ENCODE measurements around the gene ARHGAP6. TPM values are rescaled to one million over a fixed set of nuclear protein-coding genes. Genes with fewer than 3 reads are reported as not detected.
"Not testable (repeated sequence)": the region's sequence is repeated elsewhere in the genome, so short reads cannot be mapped to it uniquely, and the experiment has no call there.

ARHGAP6 gene
- total and polyA plus RNA-seq, 4 donors, result 6.0 to 18.2 (median 12.3) TPM

- Histone ChIP-seq H3K36me3 (ENCODE audit: control insufficient read depth in 4 of 4, insufficient read depth in 4 of 4, low read length in 4 of 4) (no peaks in the 10 kb centered on the region), H3K4me1 (ENCODE audit: control insufficient read depth in 5 of 5, insufficient read depth in 5 of 5, low read length in 5 of 5) (no peaks in the 10 kb centered on the region), H3K9me3 (ENCODE audit: control insufficient read depth in 4 of 4, insufficient read depth in 3 of 4, low read length in 3 of 4) (peaks cover 0 to 4% (median 0%) of the 10 kb centered on the region in 4 donors), H3K4me3 (no peak overlapping the region), H3K27ac (ENCODE audit: low read depth in 1 of 2, low read length in 1 of 2) (no peak overlapping the region), H3K9ac (ENCODE audit: insufficient read depth in 1 of 2, low read length in 2 of 2) (no peak overlapping the region), H3K27me3 (ENCODE audit: control insufficient read depth in 3 of 3, insufficient read depth in 3 of 3, low read length in 2 of 3) (peaks cover 0 to 5% (median 0%) of the 10 kb centered on the region in 3 donors)
- no peak for ATAC-seq (ENCODE audit: insufficient read depth, low FRiP score)
- TF ChIP-seq CTCF (IDR thresholded peaks at IDR 0.05; ENCODE audit: control extremely low read depth, extremely low read depth), result no peak
- no peak for DNase-seq
- WGBS, 2 donors, result 87 to 88% methylated on average over 3 of the region's 3 CpGs
These were observed 300.9 kb downstream of the ARHGAP6 start for GRCh38 chrX:11364835-11365234.

GRCh38 chrX:11363825-11364224, 301.9 kb downstream of the ARHGAP6 start:
- 63 to 95% methylated on average over 1 of the region's 1 CpG for WGBS, 2 donors
- H3K9me3 ChIP-seq (ENCODE audit: control insufficient read depth in 4 of 4, insufficient read depth in 3 of 4, low read length in 3 of 4), result not testable (repeated sequence)

GRCh38 chrX:11363069-11363594, 302.6 kb downstream of the ARHGAP6 start:
- H3K36me3 ChIP-seq (ENCODE audit: control insufficient read depth in 4 of 4, insufficient read depth in 4 of 4, low read length in 4 of 4), result no peaks in the 10 kb centered on the region
- no peaks in the 10 kb centered on the region for H3K4me1 ChIP-seq (ENCODE audit: control insufficient read depth in 5 of 5, insufficient read depth in 5 of 5, low read length in 5 of 5)
- ATAC-seq (ENCODE audit: insufficient read depth, low FRiP score) (no peak), DNase-seq (no peak)
- H3K9ac ChIP-seq (ENCODE audit: insufficient read depth in 1 of 2, low read length in 2 of 2), result no peak overlapping the region
- H3K9me3 ChIP-seq (ENCODE audit: control insufficient read depth in 4 of 4, insufficient read depth in 3 of 4, low read length in 3 of 4), result peaks cover 0 to 4% (median 0%) of the 10 kb centered on the region in 4 donors
- no peak overlapping the region for H3K27ac ChIP-seq (ENCODE audit: low read depth in 1 of 2, low read length in 1 of 2)
- 72 to 79% methylated on average over 4 of the region's 4 CpGs for WGBS, 2 donors
- TF ChIP-seq CTCF (IDR thresholded peaks at IDR 0.05; ENCODE audit: control extremely low read depth, extremely low read depth), result no peak
- H3K27me3 ChIP-seq (ENCODE audit: control insufficient read depth in 3 of 3, insufficient read depth in 3 of 3, low read length in 2 of 3), result peaks cover 0 to 5% (median 0%) of the 10 kb centered on the region in 3 donors
- H3K4me3 ChIP-seq, result no peak overlapping the region

More at GRCh38 chrX:11363825-11364224, 301.9 kb downstream of the ARHGAP6 start:
- H3K4me1 ChIP-seq (ENCODE audit: control insufficient read depth in 5 of 5, insufficient read depth in 5 of 5, low read length in 5 of 5); H3K27me3 ChIP-seq (ENCODE audit: control insufficient read depth in 3 of 3, insufficient read depth in 3 of 3, low read length in 2 of 3); H3K4me3 ChIP-seq; DNase-seq; ATAC-seq (ENCODE audit: insufficient read depth, low FRiP score); H3K9ac ChIP-seq (ENCODE audit: insufficient read depth in 1 of 2, low read length in 2 of 2); H3K36me3 ChIP-seq (ENCODE audit: control insufficient read depth in 4 of 4, insufficient read depth in 4 of 4, low read length in 4 of 4); H3K27ac ChIP-seq (ENCODE audit: low read depth in 1 of 2, low read length in 1 of 2): not testable (repeated sequence)

- H3K27ac ChIP-seq (ENCODE audit: low read depth in 1 of 2, low read length in 1 of 2); ATAC-seq (ENCODE audit: insufficient read depth, low FRiP score); H3K9ac ChIP-seq (ENCODE audit: insufficient read depth in 1 of 2, low read length in 2 of 2); H3K4me3 ChIP-seq; H3K4me1 ChIP-seq (ENCODE audit: control insufficient read depth in 5 of 5, insufficient read depth in 5 of 5, low read length in 5 of 5); H3K36me3 ChIP-seq (ENCODE audit: control insufficient read depth in 4 of 4, insufficient read depth in 4 of 4, low read length in 4 of 4); DNase-seq; H3K9me3 ChIP-seq (ENCODE audit: control insufficient read depth in 4 of 4, insufficient read depth in 3 of 4, low read length in 3 of 4); H3K27me3 ChIP-seq (ENCODE audit: control insufficient read depth in 3 of 3, insufficient read depth in 3 of 3, low read length in 2 of 3): not testable (repeated sequence)
- WGBS, 2 donors, result 69 to 85% methylated on average over 3 of the region's 3 CpGs
These were observed 304.1 kb downstream of the ARHGAP6 start for GRCh38 chrX:11361666-11362065.

- not testable (repeated sequence) for H3K9ac ChIP-seq (ENCODE audit: insufficient read depth in 1 of 2, low read length in 2 of 2); H3K4me1 ChIP-seq (ENCODE audit: control insufficient read depth in 5 of 5, insufficient read depth in 5 of 5, low read length in 5 of 5); H3K27ac ChIP-seq (ENCODE audit: low read depth in 1 of 2, low read length in 1 of 2); DNase-seq; H3K4me3 ChIP-seq; H3K9me3 ChIP-seq (ENCODE audit: control insufficient read depth in 4 of 4, insufficient read depth in 3 of 4, low read length in 3 of 4); H3K36me3 ChIP-seq (ENCODE audit: control insufficient read depth in 4 of 4, insufficient read depth in 4 of 4, low read length in 4 of 4); ATAC-seq (ENCODE audit: insufficient read depth, low FRiP score)
- peaks cover 0 to 13% (median 12%) of the 10 kb centered on the region in 3 donors for H3K27me3 ChIP-seq (ENCODE audit: control insufficient read depth in 3 of 3, insufficient read depth in 3 of 3, low read length in 2 of 3)
- 60 to 83% methylated on average over 2 of the region's 2 CpGs for WGBS, 2 donors
These were observed 309.8 kb downstream of the ARHGAP6 start for GRCh38 chrX:11355944-11356343.

Data from lung (tissue), 12 donors.